ENCODE results near the gene RHOF. TPM values are rescaled to one million over a fixed set of nuclear protein-coding genes. Genes with fewer than 3 reads are reported as not detected.
A peak's percentile ranks its signal among the peaks of the same experiment; 100 is the strongest.

Gene RHOF
- total and polyA plus RNA-seq, 2 of the 13 experiments (the other 11 are each of a cell fraction or from before 2014, with no cell fraction given), result 14.6 to 32.2 TPM

GRCh38 chr12:121786440-121786825, 7.1 kb downstream of the RHOF start (continued):
- TF ChIP-seq HDAC1 (CRISPR knock-in tag; IDR thresholded peaks at IDR 0.05) (no peak), RNF219 (CRISPR knock-in tag; IDR thresholded peaks at IDR 0.05) (no peak), TBX3 (IDR thresholded peaks at IDR 0.05; ENCODE audit: borderline replicate concordance) (0 out of 2 replicates have a peak, but pooled peaks have one; percentile 25), ZBTB7A (CRISPR knock-in tag; IDR thresholded peaks at IDR 0.05) (no peak), SOX13 (IDR thresholded peaks at IDR 0.05) (no peak), SOX13 (CRISPR knock-in tag; conservative IDR thresholded peaks at IDR 0.05 in 1 of 2, IDR thresholded peaks at IDR 0.05 in 1 of 2) (peak in 1 of 2 experiments; percentile 30; a peak in 1 of 4 replicates), ARID3A (IDR thresholded peaks at IDR 0.05; ENCODE audit: low read depth, low read length) (no peak), NRL (CRISPR knock-in tag; IDR thresholded peaks at IDR 0.05; ENCODE audit: borderline replicate concordance) (no peak), USF2 (IDR thresholded peaks at IDR 0.05; ENCODE audit: low read depth, low read length) (no peak), USF2 (CRISPR knock-in tag; IDR thresholded peaks at IDR 0.05; ENCODE audit: borderline replicate concordance) (no peak), ZNF703 (CRISPR knock-in tag; IDR thresholded peaks at IDR 0.05; ENCODE audit: borderline replicate concordance) (no peak), MAFG (CRISPR knock-in tag; IDR thresholded peaks at IDR 0.05) (no peak), GTF2F1 (IDR thresholded peaks at IDR 0.05; ENCODE audit: low read length) (no peak), ZBTB8A (CRISPR knock-in tag; IDR thresholded peaks at IDR 0.05; ENCODE audit: borderline replicate concordance, low read depth) (no peak), ZNF33B (CRISPR knock-in tag; IDR thresholded peaks at IDR 0.05) (no peak), NONO (IDR thresholded peaks at IDR 0.05) (no peak), NONO (CRISPR knock-in tag; conservative IDR thresholded peaks at IDR 0.05) (no peak), JDP2 (CRISPR knock-in tag; IDR thresholded peaks at IDR 0.05; ENCODE audit: borderline replicate concordance) (no peak), ZSCAN21 (CRISPR knock-in tag; IDR thresholded peaks at IDR 0.05; ENCODE audit: borderline replicate concordance) (no peak), ZNF253 (CRISPR knock-in tag; IDR thresholded peaks at IDR 0.05; ENCODE audit: borderline replicate concordance) (no peak), MBD4 (IDR thresholded peaks at IDR 0.05; ENCODE audit: borderline replicate concordance, low read length) (no peak), ZFP37 (CRISPR knock-in tag; IDR thresholded peaks at IDR 0.05; ENCODE audit: borderline replicate concordance) (no peak), FUBP1 (CRISPR knock-in tag; IDR thresholded peaks at IDR 0.05; ENCODE audit: borderline replicate concordance) (no peak), TP53 (CRISPR knock-in tag; conservative IDR thresholded peaks at IDR 0.05) (no peak)

Measured in HepG2 (cell line).